HEK293 (cell line): ENCODE data around the gene GDPD5.

Experiments
- CTCF ChIA-PET: fragments of 350-600 bp; formaldehyde crosslinking; extraction: SDS; loops from one replicate; lab custom pipeline; 2021; ENCODE audit warnings: antibody characterized with exemption; lab: Yijun Ruan, JAX
- POLR2A ChIA-PET: fragments of 300-600 bp; formaldehyde crosslinking; extraction: SDS; loops from one replicate; lab custom pipeline; 2020; ENCODE audit warnings: antibody characterized with exemption, inconsistent platforms; lab: Yijun Ruan, JAX
- H3K27ac ChIP-seq: fragments of 200-500 bp; sonication (Bioruptor generic); 2 replicates; pipeline ENCODE4 v1.5.1; 2014; ENCODE audit warnings: low read depth, low read length, control low read depth, inconsistent platforms; ENCODE audit errors: extremely low read depth
- H3K36me3 ChIP-seq, 2 experiments: fragments of 200-500 bp in 1 of 2; sonication (Bioruptor generic) in 1 of 2; 1 replicate in 1 of 2; 2 replicates in 1 of 2; pipeline ENCODE4 v1.5.1; 2014 to 2017; ENCODE audit warnings: inconsistent platforms in 2 of 2, low read length in 2 of 2; ENCODE audit not compliant: control insufficient read depth in 2 of 2, insufficient read depth in 1 of 2
- H3K4me1 ChIP-seq: fragments of 200-500 bp; sonication (Bioruptor generic); 2 replicates; pipeline ENCODE4 v1.5.1; 2014; ENCODE audit warnings: mild to moderate bottlenecking, low read length, inconsistent platforms; ENCODE audit not compliant: control insufficient read depth, insufficient read depth
- H3K4me3 ChIP-seq: 2 replicates; pipeline ENCODE4 v1.5.1; 2011; ENCODE audit warnings: low read depth, mild to moderate bottlenecking, control low read depth, low read length, moderate library complexity
- H3K9me3 ChIP-seq: fragments of 200-500 bp; sonication (Bioruptor generic); 2 replicates; pipeline ENCODE4 v1.5.1; 2014; ENCODE audit warnings: low read depth, low read length, inconsistent platforms; ENCODE audit not compliant: control insufficient read depth, insufficient read depth
- MYNN ChIP-seq: fragments of 450-650 bp; formaldehyde crosslinking; IDR thresholded peaks from 2 replicates; pipeline ENCODE4 v1.5.1; 2016; ENCODE audit warnings: missing biosample characterization, missing genetic modification characterization, borderline replicate concordance
- OVOL3 ChIP-seq: fragments of 450-650 bp; formaldehyde crosslinking; IDR thresholded peaks from 2 replicates; pipeline ENCODE4 v1.5.1; 2016; ENCODE audit warnings: missing biosample characterization, missing genetic modification characterization
- PRDM6 ChIP-seq: fragments of 450-650 bp; formaldehyde crosslinking; IDR thresholded peaks from 2 replicates; pipeline ENCODE4 v1.5.1; 2017; ENCODE audit warnings: missing biosample characterization, missing genetic modification characterization
- REST ChIP-seq: fragments of 450-650 bp; formaldehyde crosslinking; IDR thresholded peaks from 2 replicates; pipeline ENCODE4 v1.5.1; 2016; ENCODE audit warnings: missing biosample characterization, missing genetic modification characterization
- YY1 ChIP-seq: fragments of 450-650 bp; formaldehyde crosslinking; IDR thresholded peaks from 2 replicates; pipeline ENCODE4 v1.5.1; 2018; ENCODE audit warnings: missing biosample characterization, missing genetic modification characterization
- ZBTB21 ChIP-seq: fragments of 450-650 bp; formaldehyde crosslinking; IDR thresholded peaks from 2 replicates; pipeline ENCODE4 v1.5.1; 2017; ENCODE audit warnings: missing biosample characterization, missing genetic modification characterization
- ZBTB6 ChIP-seq: fragments of 450-650 bp; formaldehyde crosslinking; IDR thresholded peaks from 2 replicates; pipeline ENCODE4 v1.5.1; 2017; ENCODE audit warnings: missing biosample characterization, missing genetic modification characterization
- ZIC2 ChIP-seq: fragments of 450-650 bp; formaldehyde crosslinking; IDR thresholded peaks from 2 replicates; pipeline ENCODE4 v1.5.1; 2016; ENCODE audit warnings: missing biosample characterization, missing genetic modification characterization
- ZNF146 ChIP-seq: fragments of 450-650 bp; formaldehyde crosslinking; IDR thresholded peaks from 2 replicates; pipeline ENCODE4 v1.5.1; 2016; ENCODE audit warnings: missing biosample characterization, missing genetic modification characterization
- ZNF18 ChIP-seq: fragments of 450-650 bp; formaldehyde crosslinking; IDR thresholded peaks from 2 replicates; pipeline ENCODE4 v1.5.1; 2016; ENCODE audit warnings: missing biosample characterization, missing genetic modification characterization
- ZNF274 ChIP-seq, 2 experiments: fragments of 200-500 bp in 1 of 2; fragments of 450-650 bp in 1 of 2; sonication (Bioruptor generic) in 1 of 2; formaldehyde crosslinking in 1 of 2; IDR thresholded peaks; 2 replicates each; pipeline versions ENCODE4 v1.5.1 to v1.6.1; 2014 to 2016; ENCODE audit warnings: borderline replicate concordance in 1 of 2, inconsistent platforms in 1 of 2, low read length in 1 of 2, missing biosample characterization in 1 of 2, missing genetic modification characterization in 1 of 2
- ZNF350 ChIP-seq: fragments of 450-650 bp; formaldehyde crosslinking; IDR thresholded peaks from 2 replicates; pipeline ENCODE4 v1.5.0; 2017; ENCODE audit warnings: missing biosample characterization, mild to moderate bottlenecking, missing genetic modification characterization
- ZNF37A ChIP-seq: fragments of 450-650 bp; IDR thresholded peaks from 2 replicates; pipeline ENCODE4 v1.5.1; 2018; ENCODE audit warnings: missing biosample characterization, missing genetic modification characterization
- ZNF423 ChIP-seq: fragments of 450-650 bp; formaldehyde crosslinking; IDR thresholded peaks from 2 replicates; pipeline ENCODE4 v1.5.1; 2016; ENCODE audit warnings: missing biosample characterization, missing genetic modification characterization
- ZNF510 ChIP-seq: fragments of 450-650 bp; formaldehyde crosslinking; IDR thresholded peaks from 2 replicates; pipeline ENCODE4 v1.5.1; 2018; ENCODE audit warnings: mild to moderate bottlenecking, missing genetic modification characterization, missing biosample characterization; ENCODE audit not compliant: insufficient replicate concordance
- ZNF518A ChIP-seq: fragments of 450-650 bp; formaldehyde crosslinking; conservative IDR thresholded peaks from 2 replicates; pipeline ENCODE4 v1.5.1; 2016; ENCODE audit warnings: low read depth, missing biosample characterization, missing genetic modification characterization
- ZNF624 ChIP-seq: fragments of 450-650 bp; formaldehyde crosslinking; IDR thresholded peaks from 2 replicates; pipeline ENCODE4 v1.5.1; 2017; ENCODE audit warnings: missing biosample characterization, missing genetic modification characterization
- ZNF658 ChIP-seq: fragments of 450-650 bp; formaldehyde crosslinking; IDR thresholded peaks from 2 replicates; pipeline ENCODE4; 2016; ENCODE audit warnings: missing biosample characterization, missing genetic modification characterization

The GDPD5 gene

GRCh38 chr11:75454987-75455386 lies 70.8 kb downstream of the GDPD5 start:
- H3K27ac ChIP-seq: no peak overlapping the region
- ChIA-PET POLR2A (no interaction called here), CTCF (interaction anchor here (1.4 to 3.8 kb wide), 4 partner anchors 9 to 77 kb away, joined by 5 to 29 read pairs (median 12); no protein-coding TSS in a partner anchor)
- H3K9me3 ChIP-seq: no peaks in the 10 kb centered on the region
- H3K4me3 ChIP-seq: no peak overlapping the region
- H3K4me1 ChIP-seq: no peaks in the 10 kb centered on the region
- no peak for TF ChIP-seq REST (tag by site-specific recombination)
- TF ChIP-seq ZIC2 (tag by site-specific recombination): peak; percentile 92
- no peak for TF ChIP-seq ZBTB21 (tag by site-specific recombination)
- no peak for TF ChIP-seq ZNF624
- TF ChIP-seq ZNF658: no peak
- H3K36me3 ChIP-seq: no peaks in the 10 kb centered on the region

GRCh38 chr11:75453916-75454655 lies 71.7 kb downstream of the GDPD5 start:
- Histone ChIP-seq H3K4me3 (no peak overlapping the region), H3K27ac (no peak overlapping the region), H3K36me3 (no peaks in the 10 kb centered on the region), H3K9me3 (no peaks in the 10 kb centered on the region), H3K4me1 (no peaks in the 10 kb centered on the region)
- CTCF ChIA-PET: interaction anchor here (1.7 to 3.8 kb wide), 3 partner anchors 8 to 78 kb away, joined by 6 to 29 read pairs (median 17); no protein-coding TSS in a partner anchor
- POLR2A ChIA-PET: interaction anchor here (0.6 to 0.7 kb wide), 2 partner anchors 37 to 77 kb away, joined by 3 read pairs; no protein-coding TSS in a partner anchor
- TF ChIP-seq ZNF350 (tag by site-specific recombination) (no peak), ZNF518A (tag by site-specific recombination) (no peak), MYNN (tag by site-specific recombination) (no peak), OVOL3 (tag by site-specific recombination) (no peak), ZNF274 (IDR thresholded peaks at IDR 0.05; ENCODE audit: low read length) (no peak), ZNF274 (tag by site-specific recombination; IDR thresholded peaks at IDR 0.05; ENCODE audit: borderline replicate concordance) (no peak), ZNF18 (tag by site-specific recombination) (no peak), ZBTB6 (tag by site-specific recombination) (no peak), YY1 (tag by site-specific recombination) (no peak), ZNF510 (no peak), ZNF423 (tag by site-specific recombination) (no peak), ZNF37A (tag by site-specific recombination) (no peak), PRDM6 (tag by site-specific recombination) (no peak), ZNF146 (no peak)
